Upper lobe of left lung (tissue), 4 donors: Measurements from ENCODE around the gene INTS6.

Experiments
- CTCF ChIP-seq, 6 experiments: fragments of 450-650 bp in 4 of 6; fragments of 200-600 bp in 2 of 6; sonication (generic) in 2 of 6; IDR thresholded peaks; one replicate each; pipeline ENCODE4 v1.5.1; 2016 to 2019; ENCODE audit warnings: antibody characterized with exemption in 6 of 6
- EP300 ChIP-seq, 4 donors: sonication (generic); formaldehyde crosslinking; IDR thresholded peaks; one replicate each; pipeline ENCODE4 v1.5.1; 2017; ENCODE audit warnings: antibody characterized with exemption in 4 of 4, control low read depth in 2 of 4

DNA sequence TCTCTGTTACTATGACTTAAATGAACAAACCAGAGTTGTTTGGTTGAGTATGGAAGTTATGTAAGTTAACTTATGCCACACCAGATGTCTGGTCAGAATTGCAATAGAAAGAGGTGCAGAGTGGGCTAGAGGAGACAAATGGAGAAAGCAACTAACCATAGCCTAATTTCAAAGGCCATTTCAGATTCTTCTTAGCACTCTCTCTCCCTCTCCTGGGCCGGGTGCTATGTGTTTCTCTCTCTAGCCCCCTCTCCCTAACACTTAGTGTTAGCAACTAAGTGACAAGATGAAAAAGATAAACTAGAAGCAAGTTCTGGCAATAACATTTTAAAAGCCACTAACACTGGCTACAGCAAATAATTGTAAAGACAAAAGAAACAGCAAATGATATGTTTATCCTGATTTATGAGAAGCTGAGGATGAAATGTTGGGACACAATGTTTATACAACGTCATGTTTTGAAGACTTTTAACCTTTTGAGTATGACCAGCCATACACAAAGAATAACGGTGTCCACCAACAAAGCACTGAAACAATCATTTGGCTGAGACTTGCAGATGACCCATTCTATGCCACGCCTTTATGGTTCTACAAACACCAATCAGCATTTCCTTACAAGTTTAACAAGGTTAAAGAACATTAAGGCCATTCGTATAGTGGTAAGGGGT, 94.8 kb downstream of the INTS6 start:
- no peak for TF ChIP-seq CTCF (IDR thresholded peaks at IDR 0.05)
- no peak for TF ChIP-seq EP300 (IDR thresholded peaks at IDR 0.05)
